Inflammatory macrophage treated with lipopolysaccharide for 4 hours (primary cell): ENCODE results near the gene KRT9.
"Not testable (repeated sequence)": the region's sequence is repeated elsewhere in the genome, so short reads cannot be mapped to it uniquely, and the experiment has no call there.

Source experiments
- DNase-seq: peaks from one replicate; pipeline ENCODE4 v3.0.0-alpha.2; 2020

The KRT9 gene

DNA sequence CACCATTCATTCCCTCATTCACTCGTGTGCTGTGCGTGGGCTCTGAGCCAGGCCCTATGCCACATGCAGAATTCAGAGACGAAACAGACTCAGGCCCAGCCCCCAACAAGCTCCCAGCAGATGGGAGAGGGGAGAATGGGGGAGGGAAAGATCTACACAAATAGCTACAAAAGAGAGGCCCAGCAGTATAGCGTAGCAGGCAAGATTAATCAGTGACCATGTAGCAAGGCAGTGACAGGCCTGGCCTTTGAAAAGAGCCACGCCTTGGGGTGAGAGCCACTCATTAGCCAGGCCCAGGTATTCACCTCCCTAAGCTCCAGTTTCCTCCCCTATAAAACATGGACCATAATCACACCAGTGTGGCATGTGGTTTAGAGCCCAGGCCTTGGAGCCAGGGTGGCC lies 27.4 kb downstream of the KRT9 start:
- no peak for DNase-seq

DNA sequence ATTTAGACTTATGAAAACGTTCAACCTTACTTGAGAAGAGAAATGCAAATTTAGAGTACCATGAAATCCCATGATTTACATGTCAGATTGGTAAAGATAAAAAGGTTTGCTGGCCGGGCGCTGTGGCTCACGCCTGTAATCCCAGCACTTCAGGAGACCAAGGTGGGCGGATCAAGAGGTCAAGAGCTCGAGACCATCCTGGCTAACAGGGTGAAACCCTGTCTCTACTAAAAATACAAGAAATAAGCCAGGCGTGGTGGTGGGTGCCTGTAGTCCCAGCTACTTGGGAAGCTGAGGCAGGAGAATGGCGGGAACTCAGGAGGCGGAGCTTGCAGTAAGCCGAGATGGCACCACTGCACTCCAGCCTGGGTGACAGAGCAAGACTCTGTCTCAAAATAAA lies 29.1 kb downstream of the KRT9 start:
- not testable (repeated sequence) for DNase-seq

DNA sequence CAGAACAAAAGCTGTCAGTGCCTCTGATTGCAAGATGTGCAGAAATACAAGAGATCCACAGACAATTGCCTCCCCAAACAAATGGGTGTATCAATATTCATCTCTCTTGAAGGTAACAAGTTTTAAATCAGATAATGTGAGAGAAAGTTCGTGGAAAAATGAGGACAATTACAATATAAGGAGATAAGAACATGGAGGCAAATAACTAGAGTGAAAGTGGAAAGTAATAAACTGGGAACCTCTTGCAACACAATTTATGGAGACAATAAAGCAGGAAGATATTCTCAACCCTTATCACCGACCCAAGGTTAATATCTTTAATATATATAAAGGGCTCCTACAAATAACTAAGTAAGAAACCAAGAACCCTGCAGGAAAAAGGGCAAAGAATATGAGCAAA lies 29.5 kb downstream of the KRT9 start:
- DNase-seq: no peak

DNA sequence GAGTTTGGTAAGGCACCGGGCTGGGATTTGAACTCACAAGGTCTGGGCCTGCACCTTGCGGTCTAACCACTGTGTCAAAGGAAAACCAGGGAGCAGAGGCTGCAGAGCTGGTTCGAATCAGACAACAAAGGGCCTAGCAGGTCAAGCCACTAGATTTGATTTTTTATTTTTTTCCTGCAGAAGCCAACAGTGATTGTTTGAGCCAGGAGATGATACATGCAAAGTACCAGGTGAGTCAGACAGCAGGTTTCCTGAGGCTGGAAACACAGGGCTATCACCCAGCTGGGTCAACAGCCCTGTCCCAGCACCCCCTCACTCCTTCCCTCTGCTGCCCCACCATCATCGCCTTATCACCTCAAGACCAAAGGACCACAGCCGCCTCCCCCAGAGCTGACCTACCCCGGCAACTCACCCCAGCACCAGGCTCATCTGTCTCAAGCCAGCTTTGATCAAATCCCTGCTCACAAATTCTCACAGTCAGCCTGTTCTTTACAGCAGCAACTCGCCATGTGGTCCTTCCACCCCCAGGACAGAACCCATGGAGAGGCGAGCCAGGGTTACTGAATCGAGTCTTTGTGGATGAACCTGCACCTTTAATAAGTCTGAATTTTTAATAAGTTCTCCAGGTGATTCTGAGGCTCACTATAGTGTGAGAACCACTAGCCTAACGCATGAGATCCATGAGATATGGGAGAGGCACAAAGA lies 30.8 kb downstream of the KRT9 start:
- no peak for DNase-seq

DNA sequence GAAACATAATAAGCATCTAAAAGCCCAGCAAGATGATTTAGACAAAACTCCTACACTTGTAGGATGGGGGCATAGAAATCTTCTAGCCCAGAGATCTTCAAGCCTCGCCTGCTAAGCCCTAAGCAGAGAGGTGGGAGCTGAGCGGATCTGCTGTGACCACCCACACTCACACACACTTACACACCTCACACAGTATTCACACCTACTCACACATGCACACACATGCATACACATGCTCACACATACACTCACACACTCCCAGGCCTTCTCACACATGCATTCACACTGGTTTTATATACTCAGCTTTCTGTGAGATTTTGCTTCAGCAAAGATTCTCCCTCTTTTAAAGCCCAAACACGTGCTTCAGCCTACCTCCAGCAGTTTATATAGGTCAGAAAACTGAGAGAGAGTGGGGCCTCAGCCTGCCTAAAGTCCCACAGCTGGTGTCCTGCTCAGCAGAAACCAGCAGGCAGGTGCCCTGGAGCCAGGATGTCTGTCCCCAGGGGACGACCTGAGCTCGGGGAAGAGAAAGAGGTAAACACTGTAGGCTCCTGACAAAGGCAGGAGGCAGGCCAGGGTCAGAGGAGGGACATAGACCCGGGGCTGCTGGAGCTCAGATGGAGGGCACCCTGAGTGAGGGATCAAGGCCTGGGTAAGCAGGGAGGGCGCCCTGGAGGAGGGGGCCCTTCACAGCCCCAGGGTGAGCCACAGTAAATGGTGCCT lies 31.7 kb downstream of the KRT9 start:
- DNase-seq: no peak

DNA sequence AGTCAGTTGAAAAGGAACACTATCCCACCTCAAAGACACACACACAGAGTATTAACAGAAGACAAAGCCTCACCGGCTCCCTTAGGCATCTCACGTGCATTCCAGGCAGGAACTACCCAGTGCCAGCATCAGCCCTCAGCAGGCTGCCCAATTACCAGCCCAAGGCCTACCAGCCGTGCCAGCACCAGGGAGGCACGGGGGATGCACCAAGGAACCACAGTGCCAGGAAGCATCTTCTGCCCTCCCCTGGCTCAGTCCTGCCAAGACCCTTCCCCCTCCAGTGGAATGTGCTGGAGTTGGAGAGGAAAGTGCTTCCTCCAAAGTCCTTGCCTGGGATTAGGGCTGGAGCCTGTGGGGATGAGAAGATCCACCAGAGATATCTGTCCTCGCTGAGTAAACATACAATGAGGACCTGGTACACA lies 32.8 kb downstream of the KRT9 start:
- no peak for DNase-seq

DNA sequence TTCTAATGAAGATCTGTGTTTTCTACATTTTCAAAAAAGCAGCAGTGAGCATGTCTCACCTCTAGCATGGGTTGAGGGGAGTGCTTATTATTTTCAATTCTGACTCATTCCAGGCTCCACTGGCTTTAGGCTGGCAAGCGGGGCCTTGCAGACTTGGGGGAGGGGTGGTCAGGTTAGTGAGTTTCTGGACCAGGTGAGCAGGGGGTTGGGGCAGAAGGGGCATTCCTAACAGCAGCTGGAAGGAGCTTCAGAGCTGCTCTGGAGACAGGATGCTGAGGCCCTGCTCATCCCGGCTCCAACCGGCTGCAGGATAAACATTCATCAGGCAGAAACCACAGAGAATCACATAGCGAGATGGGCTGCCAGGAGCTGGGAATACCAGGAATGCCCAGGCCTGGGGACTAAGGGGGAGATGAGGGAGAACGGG lies 33.3 kb downstream of the KRT9 start:
- no peak for DNase-seq

DNA sequence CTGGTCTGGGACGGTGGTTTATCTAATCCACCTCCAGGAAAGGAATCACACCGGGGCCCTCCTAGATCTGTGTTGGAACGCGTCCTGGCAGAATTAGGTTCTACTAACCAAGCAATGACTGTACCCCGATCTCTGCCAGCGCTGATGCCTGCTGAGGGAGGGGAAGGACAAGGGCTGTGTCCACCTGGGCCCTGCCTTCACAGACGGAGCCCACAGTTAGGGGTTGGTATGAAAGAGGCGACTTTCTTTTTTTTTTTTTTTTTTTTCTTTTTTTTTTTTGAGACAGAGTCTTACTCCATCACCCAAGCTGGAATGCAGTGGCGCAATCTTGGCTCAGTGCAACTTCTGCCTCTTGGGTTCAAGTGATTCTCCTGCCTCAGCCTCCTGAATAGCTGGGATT lies 33.9 kb downstream of the KRT9 start:
- DNase-seq: no peak

DNA sequence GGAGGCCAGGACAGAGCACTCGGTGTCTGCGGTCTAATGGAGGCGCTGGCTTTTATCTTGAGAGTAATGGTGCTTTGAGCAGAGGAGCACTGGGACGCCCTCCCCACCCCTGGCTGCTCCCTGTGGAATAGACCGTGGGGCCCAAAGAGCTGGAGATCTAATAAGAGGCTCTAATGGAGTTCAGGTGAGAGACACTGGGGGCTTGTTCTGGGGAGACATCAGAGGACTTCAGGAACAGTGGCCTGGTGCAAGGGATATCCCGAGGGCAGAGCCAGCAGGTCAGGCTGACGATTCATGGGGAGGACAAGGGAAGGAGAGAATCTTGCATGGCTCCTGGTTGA lies 34.3 kb downstream of the KRT9 start:
- no peak for DNase-seq

DNA sequence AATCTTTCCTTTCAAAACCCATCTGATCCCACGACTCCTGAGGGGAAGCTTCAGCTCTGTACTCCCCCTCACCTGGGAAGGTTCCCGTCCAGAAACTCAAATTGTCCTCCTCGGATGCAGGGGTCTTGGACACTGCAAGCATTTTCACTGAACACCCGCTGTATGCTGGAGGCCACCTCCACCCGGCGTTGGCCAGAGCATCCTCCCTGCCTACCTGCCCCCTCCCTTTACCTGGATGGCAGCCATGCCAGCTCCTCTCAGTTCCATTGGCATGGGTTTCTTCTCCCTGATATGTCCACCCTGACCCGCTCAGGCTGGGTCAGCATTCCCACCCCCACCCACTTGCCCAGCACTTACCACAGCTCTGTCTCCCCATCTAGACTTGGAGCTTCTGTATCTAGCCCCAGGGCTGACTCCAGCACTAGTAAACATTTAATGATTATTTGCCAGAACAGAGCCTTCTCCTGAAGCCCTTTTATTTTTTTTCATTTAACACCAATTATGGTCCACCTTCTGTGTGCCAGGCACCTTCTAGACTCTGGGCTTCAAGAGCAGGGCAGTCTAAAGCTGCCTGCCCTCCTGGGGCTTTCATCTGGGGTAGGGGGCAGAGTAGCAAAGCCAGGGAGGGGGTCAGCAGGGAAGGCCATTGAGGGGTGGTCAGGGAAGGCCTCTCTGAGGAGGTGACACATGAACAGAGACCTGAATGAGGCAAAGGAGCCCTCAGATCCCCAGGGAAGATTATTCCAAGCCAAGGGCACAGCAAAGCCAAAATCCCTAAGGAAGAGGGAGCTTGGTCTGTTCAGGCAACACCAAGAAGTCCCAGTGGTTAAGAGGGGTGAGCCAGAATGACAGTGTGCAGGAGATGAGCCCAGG lies 34.9 kb downstream of the KRT9 start:
- no peak for DNase-seq

DNA sequence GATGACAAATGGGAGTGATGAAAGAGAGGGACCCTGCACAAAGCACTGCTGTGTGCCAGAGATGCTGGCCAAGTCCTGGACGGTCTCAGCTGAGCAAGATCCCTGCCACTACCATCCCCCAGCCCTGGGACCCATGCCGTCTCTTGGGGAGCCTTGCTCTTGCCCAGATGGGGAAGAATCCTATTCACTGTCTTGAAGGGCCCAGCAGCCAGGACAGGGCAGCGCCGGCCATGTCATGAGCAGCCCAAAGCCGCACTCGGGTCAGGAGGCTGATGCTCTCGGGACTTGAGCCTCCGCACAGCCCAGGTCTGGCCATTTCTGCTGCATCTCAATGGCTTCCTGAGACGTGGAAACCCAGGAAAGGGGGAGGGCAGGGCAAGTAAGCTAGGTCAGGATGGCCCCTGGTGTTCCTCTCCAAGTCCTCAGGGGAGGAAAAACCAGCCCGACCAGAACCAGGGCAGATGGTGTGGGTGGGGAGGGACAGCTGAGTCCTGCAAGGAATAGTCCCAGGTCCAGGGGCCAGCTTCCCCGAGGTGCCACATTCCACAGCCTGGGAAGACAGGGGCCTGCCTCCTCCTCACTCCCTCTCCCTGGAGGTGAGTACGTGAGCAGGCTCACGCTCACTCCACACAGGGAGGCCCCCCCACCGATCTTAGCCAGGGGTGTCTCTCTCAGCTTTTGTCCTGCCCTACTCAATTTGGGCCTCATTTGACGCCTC lies 35.9 kb downstream of the KRT9 start:
- DNase-seq: no peak

DNA sequence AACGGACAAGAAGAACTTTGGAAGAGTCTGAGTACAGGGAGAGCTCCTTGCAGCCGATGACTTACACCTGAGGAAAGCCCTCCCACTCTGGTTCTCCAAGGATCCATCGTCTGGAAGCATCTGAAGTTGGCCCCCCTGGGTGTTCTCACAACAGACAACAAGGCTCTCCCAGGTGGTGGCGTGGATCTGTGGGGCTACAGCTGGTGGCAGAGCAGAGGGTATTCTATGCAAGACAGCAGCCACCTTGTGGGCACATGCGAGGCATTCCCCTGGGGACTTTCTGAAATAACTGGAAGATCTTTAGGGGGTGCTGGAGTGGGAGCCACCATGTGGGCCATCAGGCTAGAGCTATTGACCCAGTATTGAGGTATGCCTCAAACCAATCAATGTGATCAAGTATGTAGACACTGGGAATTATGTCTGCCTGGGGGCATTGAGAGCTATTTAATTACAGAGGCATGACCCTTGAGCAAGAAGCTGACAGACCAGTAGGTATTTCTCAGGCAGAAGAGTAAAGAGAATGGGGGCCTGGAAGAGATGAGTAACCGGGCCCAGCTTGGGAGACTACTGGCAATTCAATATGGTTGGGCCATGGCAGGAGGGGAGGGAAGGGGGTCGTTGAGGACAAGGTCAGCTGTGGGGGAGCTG lies 36.8 kb downstream of the KRT9 start:
- no peak for DNase-seq

DNA sequence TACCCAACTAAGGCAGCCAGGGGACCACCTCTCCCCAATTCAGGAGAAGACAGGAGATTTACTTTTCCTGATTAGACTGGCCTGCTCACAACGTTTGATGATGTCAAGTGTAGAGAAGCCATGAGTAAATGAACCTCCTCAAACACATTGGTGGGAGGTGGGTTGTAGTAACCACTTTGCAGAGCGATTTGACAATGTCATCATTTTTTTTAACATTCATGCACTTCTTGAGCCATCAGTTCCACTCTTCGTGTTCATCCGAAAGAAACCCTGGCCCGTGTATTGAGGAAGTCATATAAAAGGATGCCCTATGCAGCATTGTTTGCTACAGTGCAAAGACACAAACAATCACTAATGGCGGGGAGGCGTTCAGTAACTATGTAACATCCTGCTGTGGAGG lies 38.2 kb downstream of the KRT9 start:
- DNase-seq: no peak

DNA sequence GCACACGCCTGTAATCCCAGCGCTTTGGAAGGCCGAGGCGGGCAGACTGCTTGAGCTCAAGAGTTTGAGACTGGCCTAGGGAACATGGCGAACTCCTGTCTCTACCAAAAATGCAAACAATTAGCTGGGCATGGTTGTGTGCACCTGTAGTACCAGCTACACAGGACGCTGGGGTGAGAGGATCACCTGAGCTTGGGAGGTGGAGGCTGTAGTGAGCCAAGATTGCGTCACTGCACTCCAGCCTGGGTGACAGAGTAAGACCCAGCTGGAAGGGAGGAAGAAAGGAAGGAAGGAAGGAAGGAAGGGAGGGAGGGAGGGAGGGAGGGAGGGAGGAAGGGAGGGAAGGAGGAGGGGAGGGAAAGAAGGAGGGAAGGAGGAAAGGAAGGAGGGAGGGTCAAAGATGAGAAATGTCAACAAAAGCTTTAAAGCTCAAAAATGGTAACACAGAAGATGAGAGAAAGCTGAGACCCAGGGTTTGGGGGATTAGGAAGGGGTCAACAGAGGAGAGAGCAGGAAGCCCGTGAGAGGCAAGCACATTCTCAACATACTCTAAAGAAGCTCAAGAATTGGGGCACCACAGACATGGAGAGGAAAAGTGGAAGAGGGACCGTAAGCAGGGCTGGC lies 38.8 kb downstream of the KRT9 start:
- DNase-seq: no peak

DNA sequence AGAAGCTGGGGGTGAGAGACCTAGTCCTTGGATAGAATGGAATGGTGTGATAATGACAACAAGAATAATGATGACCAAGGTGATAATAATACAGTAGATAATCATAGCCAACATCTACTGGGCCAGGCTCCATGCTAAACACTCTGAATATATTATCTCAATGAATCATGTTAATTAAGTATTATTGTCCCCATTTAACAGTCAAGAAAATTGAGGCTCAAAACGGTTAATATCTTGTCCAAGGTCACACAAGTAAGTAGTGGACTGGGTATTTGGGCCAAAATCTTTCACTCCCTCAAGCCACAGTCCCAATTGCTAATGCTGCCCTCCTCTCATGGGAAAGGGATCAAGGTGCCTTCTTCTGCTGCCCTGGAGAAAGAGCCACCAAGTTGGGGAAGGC lies 39.9 kb downstream of the KRT9 start:
- no peak for DNase-seq

DNA sequence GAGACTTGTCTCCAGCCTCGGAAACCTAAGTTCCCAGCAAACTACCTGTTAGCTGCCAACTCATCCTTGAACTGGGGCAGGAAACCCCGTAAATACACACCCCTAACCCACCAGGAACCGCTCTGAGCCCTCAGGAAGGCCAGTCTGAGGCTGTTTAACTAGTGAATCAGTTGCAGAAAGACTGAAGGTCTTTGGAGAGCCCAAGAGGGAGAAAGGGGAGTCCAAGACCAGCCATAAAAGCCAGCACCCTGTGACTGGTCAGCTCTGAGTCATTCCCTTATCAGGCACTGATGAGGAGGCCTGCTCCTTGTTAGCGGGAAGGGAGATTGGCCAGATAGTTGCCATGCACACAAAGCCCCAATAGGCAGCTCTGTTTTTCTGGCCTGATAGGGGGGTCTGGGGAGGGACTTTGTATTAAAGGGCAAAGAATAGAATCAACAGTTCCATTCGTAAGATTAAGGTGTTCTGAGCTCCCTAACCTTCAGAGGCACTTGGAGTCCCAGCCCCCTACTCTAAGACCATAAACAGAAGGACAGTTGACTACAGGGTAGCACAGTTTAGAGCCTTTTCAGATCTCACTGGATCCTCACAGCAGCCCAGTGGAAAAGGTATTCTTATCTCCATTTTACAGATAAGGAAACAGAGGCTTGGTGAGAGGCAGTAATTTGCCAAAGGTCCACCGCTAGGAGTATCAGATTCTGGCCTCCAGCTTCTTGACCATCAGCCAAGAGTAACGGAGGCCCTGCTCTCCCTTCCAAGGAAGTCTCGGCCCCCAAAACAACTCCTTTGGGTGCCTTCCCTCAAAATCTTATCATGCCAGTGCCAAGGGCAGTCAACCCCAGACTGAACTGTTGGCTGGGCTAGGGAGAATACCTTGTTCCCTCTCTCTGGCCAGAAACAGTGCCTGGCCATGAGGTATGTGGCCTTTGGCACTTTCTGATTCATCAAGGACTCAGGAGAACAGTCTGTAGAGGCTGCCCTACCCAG lies 41.5 kb downstream of the KRT9 start:
- DNase-seq: no peak

DNA sequence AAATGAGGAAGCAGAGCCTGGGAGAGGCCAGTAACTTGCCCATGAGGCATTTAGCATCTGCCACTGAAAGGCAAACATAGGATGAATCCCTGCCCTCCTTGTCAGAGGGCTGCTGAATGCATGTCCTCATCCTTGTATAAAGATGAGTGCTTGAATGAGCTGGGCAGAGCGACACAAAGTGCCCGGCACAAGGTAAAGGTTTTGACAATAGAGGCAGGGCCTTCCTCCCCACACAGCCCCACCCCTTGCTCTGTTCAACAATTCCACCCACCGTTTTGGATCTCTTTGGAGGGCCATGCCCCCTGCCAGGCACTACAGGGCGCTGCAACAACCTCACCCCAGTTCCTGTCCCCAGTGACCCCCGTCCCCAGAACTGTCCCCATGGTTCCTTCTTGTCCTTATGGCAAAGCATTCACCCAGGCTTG lies 42.4 kb downstream of the KRT9 start:
- no peak for DNase-seq

DNA sequence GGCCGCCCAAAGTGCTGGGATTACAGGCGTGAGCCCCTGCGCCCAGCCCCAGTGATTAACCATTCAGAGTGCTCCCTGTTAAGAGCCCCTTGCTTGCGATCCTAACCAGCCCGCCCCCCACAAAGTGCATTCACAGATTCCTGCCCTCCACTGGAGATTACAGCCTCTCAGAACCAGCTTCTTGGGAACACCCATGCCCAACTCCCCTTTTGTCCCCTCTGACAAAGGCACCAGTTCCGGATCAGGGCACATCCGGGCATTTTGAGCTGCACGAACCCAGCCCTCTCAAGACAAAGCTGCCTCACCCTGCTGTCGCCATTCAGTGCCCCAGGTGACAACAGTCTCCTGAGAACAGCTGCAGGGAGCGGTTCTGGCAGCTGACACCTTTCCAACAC lies 42.9 kb downstream of the KRT9 start:
- no peak for DNase-seq

DNA sequence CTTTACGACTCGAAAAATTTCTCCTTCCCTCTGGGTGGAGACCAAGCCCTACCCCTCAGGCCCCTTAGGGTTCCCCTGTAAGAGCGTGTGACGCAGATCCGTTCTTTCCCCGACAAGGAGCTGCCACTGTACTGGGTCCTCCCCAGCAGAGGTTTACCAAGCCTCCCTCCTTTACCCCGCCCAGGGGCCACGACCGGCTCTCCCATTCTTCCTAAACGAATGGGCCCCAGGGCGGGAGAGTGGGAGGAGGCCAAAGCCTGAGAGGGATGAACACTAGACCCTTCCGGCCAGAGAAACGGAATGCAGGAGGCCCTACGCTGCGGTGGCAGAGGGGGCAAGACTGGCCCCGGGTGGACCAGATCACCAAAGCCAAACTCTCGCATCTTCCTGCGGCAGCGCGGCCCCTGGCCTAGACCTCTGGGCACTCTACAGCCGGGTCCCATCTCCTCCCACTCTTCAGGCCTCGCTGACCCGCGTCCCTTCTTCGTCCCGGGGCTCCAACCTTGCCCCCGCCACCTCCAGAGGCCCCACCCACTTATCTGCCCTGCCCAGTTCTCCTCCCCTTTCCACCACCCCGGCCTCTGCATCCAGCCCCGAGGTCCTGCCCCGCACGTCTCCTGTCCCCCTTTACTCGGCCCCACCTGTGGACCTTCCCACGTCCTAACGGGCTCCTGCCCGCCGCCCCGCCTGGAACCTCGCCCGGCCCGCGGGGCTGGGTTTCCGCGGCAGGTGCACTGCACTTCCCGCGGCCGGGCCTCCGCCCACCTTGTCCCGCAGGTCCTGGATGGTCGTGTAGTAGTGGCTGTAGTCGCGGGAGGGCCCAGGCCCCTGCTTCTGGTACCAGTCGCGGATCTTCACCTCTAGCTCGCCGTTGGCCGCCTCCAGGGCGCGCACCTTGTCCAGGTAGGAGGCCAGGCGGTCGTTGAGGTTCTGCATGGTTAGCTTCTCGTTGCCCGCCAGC lies 44.5 kb downstream of the KRT9 start:
- no peak for DNase-seq

DNA sequence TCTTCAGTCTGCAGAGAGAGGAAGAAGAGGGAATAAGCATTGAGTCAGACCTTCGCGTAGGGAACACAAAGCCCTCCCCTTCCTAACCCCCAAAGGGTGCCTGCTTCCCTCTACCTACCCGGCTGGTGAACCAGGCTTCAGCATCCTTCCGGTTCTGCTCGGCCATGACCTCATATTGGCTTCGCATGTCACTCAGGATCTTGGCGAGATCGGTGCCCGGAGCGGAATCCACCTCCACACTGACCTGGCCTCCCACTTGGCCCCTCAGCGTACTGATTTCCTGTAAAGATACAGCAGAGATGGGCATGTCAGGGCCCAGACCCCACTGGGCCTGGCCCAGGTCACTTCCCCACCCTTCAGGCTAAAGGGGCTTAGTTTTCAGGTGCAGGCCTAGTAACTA lies 47.6 kb downstream of the KRT9 start:
- DNase-seq: no peak
